ENCODE data around the gene NOP14.

The NOP14 gene

GRCh38 chr4:2914256-2915126 is 48.7 kb downstream of the NOP14 start:
- DNase-seq (ENCODE audit: low spot score): no peak

- no peak for DNase-seq (ENCODE audit: low spot score)
Observed at GRCh38 chr4:2913168-2913567, 50.0 kb downstream of the NOP14 start.

- DNase-seq (ENCODE audit: low spot score): no peak
Observed at GRCh38 chr4:2911868-2912267, 51.3 kb downstream of the NOP14 start.

GRCh38 chr4:2910409-2910808 is 52.8 kb downstream of the NOP14 start:
- no peak for DNase-seq (ENCODE audit: low spot score)

DNA sequence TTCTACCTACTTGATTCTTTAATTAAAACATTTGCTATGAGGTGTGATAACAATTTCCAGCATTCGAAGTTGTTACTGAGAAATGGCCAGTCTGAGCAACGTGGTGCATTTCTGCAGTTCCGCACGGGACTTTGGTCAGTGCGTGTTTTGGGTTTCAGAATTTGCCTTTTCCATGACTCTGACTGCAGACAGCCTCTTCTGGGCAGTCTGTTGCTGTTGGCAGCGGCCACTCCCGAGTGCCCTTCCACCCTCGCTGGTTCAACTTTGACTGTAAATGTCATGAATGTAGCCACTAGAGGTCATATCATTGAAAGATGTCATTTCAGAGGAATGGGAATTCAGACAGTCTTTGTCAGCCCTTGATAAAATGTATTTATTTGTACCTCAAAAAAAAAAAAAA is 53.6 kb downstream of the NOP14 start:
- no peak for DNase-seq (ENCODE audit: low spot score)

- no peak for DNase-seq (ENCODE audit: low spot score)
Observed at GRCh38 chr4:2908686-2909085, 54.5 kb downstream of the NOP14 start.

DNA sequence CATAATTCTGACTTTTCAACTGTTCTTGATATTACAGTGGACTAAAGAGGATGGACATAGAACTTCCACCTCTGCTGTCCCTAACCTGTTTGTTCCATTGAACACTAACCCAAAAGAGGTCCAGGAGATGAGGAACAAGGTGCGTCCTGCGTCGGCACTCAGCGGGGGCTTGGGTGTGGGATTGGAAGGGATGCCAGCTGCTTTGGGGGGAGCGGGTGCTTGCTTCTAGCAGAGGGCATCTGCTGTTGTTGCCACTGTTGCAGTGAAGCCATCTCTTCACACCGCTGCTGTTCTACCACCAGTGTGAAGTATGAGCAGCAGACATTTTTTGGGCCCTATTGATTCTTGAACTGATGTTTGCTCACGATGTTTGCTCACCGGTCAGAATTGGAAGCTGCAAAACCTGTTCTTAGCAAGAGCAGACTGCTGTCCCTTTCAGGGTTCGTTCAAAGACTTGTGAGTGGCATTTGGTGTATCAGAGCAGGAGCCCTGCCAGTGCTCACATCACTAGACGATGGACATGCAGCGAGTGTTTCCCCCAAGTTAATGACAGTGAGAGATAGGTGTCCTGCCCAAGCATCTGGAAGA is 55.4 kb downstream of the NOP14 start:
- DNase-seq (ENCODE audit: low spot score): no peak

GRCh38 chr4:2907226-2907625 is 56.0 kb downstream of the NOP14 start:
- DNase-seq (ENCODE audit: low spot score): no peak

GRCh38 chr4:2906218-2906617 is 57.0 kb downstream of the NOP14 start:
- no peak for DNase-seq (ENCODE audit: low spot score)

DNA sequence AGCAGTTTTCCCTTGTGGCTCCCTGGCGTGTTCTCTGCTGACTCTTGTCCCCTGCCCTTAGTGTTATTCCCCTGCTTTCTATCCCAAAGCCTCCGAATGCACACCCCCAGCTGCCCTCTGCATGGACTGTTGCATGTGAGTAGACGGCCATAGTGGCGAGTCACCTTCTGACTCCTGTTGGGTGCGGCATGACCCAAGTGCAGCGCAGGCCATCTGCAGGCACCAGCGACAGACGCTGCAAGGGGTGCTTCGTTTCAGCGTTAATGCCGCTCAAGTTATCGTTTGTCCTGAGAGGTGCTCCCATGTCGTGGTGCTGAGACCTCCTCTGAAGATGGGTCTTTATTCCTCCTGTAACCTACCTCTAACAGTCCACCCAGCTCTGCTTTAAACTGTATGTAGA is 57.7 kb downstream of the NOP14 start:
- DNase-seq (ENCODE audit: low spot score): no peak

DNA sequence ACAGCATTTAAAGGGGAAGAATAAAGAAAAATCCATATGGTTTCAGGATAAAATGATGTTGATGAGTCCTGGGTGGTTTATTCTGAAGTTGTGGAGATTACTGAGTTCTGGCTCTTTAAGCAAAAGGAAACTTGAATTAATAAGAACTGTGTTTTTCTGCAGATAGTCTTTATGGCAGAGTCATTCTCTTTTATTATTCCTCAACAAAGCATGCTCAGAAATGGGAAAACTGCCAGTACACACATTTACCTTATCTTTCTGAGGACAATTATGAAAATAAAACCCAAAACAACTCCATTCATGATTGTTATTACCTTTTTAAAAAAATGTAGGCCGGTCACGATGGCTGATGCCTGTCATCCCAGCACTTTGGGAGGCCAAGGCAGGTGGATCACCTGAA is 61.1 kb downstream of the NOP14 start:
- DNase-seq (ENCODE audit: low spot score): no peak

- no peak for DNase-seq (ENCODE audit: low spot score)
Observed at GRCh38 chr4:2901186-2901585, 62.0 kb downstream of the NOP14 start.

DNA sequence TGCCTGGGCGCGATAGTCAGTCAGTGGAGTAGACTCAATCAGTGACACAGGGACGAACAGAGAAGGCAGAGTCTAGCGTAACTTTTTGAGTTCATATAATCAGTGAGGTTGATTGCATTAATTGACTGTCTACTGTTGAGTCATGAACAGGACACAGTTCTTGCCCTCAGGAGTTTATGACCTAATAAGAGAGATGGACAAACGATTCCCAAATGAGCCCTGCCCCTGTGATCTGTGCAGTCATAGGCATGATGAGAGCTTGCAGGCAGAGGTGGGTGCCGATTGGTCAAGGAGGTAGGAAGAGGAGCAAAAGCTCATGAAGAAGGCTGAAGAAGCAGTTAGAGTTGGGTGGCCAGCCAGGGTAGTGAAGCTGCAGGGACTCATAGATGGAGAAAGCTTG is 62.5 kb downstream of the NOP14 start:
- no peak for DNase-seq (ENCODE audit: low spot score)

- DNase-seq (ENCODE audit: low spot score): no peak
Observed at GRCh38 chr4:2898001-2898400, 65.2 kb downstream of the NOP14 start.

GRCh38 chr4:2893772-2894171 is 69.4 kb downstream of the NOP14 start:
- no peak for DNase-seq (ENCODE audit: low spot score)

GRCh38 chr4:2891294-2891693 is 71.9 kb downstream of the NOP14 start:
- no peak for DNase-seq (ENCODE audit: low spot score)

GRCh38 chr4:2888886-2889285 is 74.3 kb downstream of the NOP14 start:
- DNase-seq (ENCODE audit: low spot score): no peak

All from left forelimb (tissue), 1 donor.